HCT116 (cell line): ENCODE data around the gene NET1.

ENCODE experiments used
- ELF1 ChIP-seq: IDR thresholded peaks from 2 replicates; pipeline ENCODE4 v1.6.1; 2012; ENCODE audit warnings: low read depth, borderline replicate concordance
- EZH2 ChIP-seq: fragments of 200-600 bp; sonication (generic); IDR thresholded peaks from 2 replicates; pipeline ENCODE4 v1.6.1; 2017; ENCODE audit warnings: antibody characterized with exemption, mixed run types
- JUND ChIP-seq: IDR thresholded peaks from 2 replicates; pipeline ENCODE4 v1.6.1; 2012
- MAX ChIP-seq: IDR thresholded peaks from 2 replicates; pipeline ENCODE4 v1.6.1; 2012
- POLR2A ChIP-seq: IDR thresholded peaks from 2 replicates; pipeline ENCODE4 v1.7.0; 2011; ENCODE audit warnings: borderline replicate concordance; ENCODE audit not compliant: insufficient read depth, insufficient read length; ENCODE audit errors: extremely low read depth
- REST ChIP-seq: IDR thresholded peaks from 2 replicates; pipeline ENCODE4 v1.6.1; 2012; ENCODE audit warnings: low read depth
- SP1 ChIP-seq: IDR thresholded peaks from 2 replicates; pipeline ENCODE4 v1.6.1; 2012; ENCODE audit warnings: low read depth
- TF ChIP-seq, protein P1 (sequence below): IDR thresholded peaks from 2 replicates; pipeline ENCODE4 v1.6.1; 2012
- TF ChIP-seq, protein P2 (sequence below), 3 experiments: fragments of 200-600 bp in 1 of 3; sonication (generic) in 1 of 3; IDR thresholded peaks in 2 of 3; conservative IDR thresholded peaks in 1 of 3; 2 replicates each; pipeline ENCODE4 v1.5.1; 2012 to 2017; ENCODE audit warnings: low read depth in 2 of 3, low read length in 2 of 3, antibody characterized with exemption in 1 of 3, borderline replicate concordance in 1 of 3, control low read depth in 1 of 3, mild to moderate bottlenecking in 1 of 3, mixed read lengths in 1 of 3, mixed run types in 1 of 3, moderate library complexity in 1 of 3; ENCODE audit not compliant: insufficient read depth in 1 of 3

- no peak for TF ChIP-seq POLR2A
- no peak for TF ChIP-seq ELF1
- TF ChIP-seq EZH2, result no peak
- no peak for TF ChIP-seq REST
- TF ChIP-seq SP1, result no peak
- TF ChIP-seq JUND, result no peak
- TF ChIP-seq, protein P1, sequence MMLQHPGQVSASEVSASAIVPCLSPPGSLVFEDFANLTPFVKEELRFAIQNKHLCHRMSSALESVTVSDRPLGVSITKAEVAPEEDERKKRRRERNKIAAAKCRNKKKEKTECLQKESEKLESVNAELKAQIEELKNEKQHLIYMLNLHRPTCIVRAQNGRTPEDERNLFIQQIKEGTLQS, result no peak
- TF ChIP-seq, protein P2, sequence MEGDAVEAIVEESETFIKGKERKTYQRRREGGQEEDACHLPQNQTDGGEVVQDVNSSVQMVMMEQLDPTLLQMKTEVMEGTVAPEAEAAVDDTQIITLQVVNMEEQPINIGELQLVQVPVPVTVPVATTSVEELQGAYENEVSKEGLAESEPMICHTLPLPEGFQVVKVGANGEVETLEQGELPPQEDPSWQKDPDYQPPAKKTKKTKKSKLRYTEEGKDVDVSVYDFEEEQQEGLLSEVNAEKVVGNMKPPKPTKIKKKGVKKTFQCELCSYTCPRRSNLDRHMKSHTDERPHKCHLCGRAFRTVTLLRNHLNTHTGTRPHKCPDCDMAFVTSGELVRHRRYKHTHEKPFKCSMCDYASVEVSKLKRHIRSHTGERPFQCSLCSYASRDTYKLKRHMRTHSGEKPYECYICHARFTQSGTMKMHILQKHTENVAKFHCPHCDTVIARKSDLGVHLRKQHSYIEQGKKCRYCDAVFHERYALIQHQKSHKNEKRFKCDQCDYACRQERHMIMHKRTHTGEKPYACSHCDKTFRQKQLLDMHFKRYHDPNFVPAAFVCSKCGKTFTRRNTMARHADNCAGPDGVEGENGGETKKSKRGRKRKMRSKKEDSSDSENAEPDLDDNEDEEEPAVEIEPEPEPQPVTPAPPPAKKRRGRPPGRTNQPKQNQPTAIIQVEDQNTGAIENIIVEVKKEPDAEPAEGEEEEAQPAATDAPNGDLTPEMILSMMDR (IDR thresholded peaks at IDR 0.05 in 2 of 3, conservative IDR thresholded peaks at IDR 0.05 in 1 of 3; ENCODE audit: borderline replicate concordance in 1 of 3, insufficient read depth in 1 of 3, low read depth in 2 of 3, low read length in 2 of 3), result no peak
- no peak for TF ChIP-seq MAX
Measured at GRCh38 chr10:5458949-5459747, 46.8 kb downstream of the NET1 start.
